ENCODE data around the gene MACROD2. TPM values are rescaled to one million over a fixed set of nuclear protein-coding genes. Genes with fewer than 3 reads are reported as not detected.

The MACROD2 gene
- total and polyA plus RNA-seq, 2 donors (not counting 1 experiment from before 2014, with no cell fraction given), result 5.3 to 6.7 TPM

DNA sequence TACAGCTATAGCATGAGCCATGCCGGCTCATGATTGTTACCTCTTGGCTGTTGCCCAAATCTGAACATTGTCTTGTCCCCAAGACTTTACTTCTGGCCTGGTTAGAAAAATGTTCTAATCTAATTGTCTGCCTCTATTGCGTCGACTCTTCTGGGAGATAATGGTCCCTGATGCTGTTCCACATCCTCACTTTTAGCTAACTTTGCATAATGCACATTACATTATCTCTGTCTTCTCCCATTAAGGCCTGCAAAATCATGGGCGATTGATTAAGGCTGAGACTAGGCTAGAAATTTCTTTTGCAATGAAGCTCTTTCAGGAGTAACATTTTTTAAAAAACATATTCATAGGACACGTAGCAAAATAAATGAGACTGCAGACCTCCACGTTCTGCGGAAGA, 1616.9 kb downstream of the MACROD2 start:
- intact Hi-C loops (cut with micrococcal nuclease), result no loop called here
- H3K27me3 Mint-ChIP-seq, result peaks cover 3% of the 10 kb centered on the region
- Histone ChIP-seq H2AFZ (ENCODE audit: insufficient read depth, low read depth, low read length, poor library complexity, severe bottlenecking) (no peak overlapping the region), H3K4me2 (replicated peaks; ENCODE audit: low read depth, low read length, poor library complexity, severe bottlenecking) (no peak overlapping the region), H4K20me1 (ENCODE audit: control insufficient read depth, insufficient read depth, low read length, poor library complexity, severe bottlenecking) (no peaks in the 10 kb centered on the region), H3K27me3 (replicated peaks in 1 of 4; ENCODE audit: control extremely low read depth in 1 of 4, control insufficient read depth in 3 of 4, insufficient read depth in 4 of 4, low read length in 3 of 4) (no peaks in the 10 kb centered on the region), H3K4me3 (ENCODE audit: control extremely low read depth in 1 of 5, extremely low read depth in 1 of 5, insufficient read depth in 1 of 5, low read depth in 2 of 5, low read length in 4 of 5) (no peak overlapping the region), H3K27ac (ENCODE audit: low read length in 2 of 2) (no peak overlapping the region), H3K36me3 (replicated peaks in 1 of 2; ENCODE audit: control extremely low read depth in 1 of 2, control insufficient read depth in 1 of 2, extremely low read depth in 1 of 2, insufficient read depth in 2 of 2, low read length in 1 of 2) (no peaks in the 10 kb centered on the region), H3K9ac (ENCODE audit: low read length) (no peak overlapping the region), H3K79me2 (ENCODE audit: control insufficient read depth, insufficient read depth, low read length) (no peaks in the 10 kb centered on the region), H3K9me3 (ENCODE audit: control extremely low read depth in 1 of 3, control insufficient read depth in 2 of 3, insufficient read depth in 1 of 3, low read length in 2 of 3) (no peaks in the 10 kb centered on the region), H3K4me1 (ENCODE audit: control insufficient read depth in 2 of 2, insufficient read depth in 2 of 2, low read length in 2 of 2) (no peaks in the 10 kb centered on the region)
- no peaks in the 10 kb centered on the region for H3K4me1 Mint-ChIP-seq
- no peak overlapping the region for H3K4me3 Mint-ChIP-seq
- H3K27ac Mint-ChIP-seq, result no peak overlapping the region
- TF ChIP-seq, protein P1, sequence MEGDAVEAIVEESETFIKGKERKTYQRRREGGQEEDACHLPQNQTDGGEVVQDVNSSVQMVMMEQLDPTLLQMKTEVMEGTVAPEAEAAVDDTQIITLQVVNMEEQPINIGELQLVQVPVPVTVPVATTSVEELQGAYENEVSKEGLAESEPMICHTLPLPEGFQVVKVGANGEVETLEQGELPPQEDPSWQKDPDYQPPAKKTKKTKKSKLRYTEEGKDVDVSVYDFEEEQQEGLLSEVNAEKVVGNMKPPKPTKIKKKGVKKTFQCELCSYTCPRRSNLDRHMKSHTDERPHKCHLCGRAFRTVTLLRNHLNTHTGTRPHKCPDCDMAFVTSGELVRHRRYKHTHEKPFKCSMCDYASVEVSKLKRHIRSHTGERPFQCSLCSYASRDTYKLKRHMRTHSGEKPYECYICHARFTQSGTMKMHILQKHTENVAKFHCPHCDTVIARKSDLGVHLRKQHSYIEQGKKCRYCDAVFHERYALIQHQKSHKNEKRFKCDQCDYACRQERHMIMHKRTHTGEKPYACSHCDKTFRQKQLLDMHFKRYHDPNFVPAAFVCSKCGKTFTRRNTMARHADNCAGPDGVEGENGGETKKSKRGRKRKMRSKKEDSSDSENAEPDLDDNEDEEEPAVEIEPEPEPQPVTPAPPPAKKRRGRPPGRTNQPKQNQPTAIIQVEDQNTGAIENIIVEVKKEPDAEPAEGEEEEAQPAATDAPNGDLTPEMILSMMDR (IDR thresholded peaks at IDR 0.05), result no peak
- TF ChIP-seq EZH2 (IDR thresholded peaks at IDR 0.05; ENCODE audit: borderline replicate concordance, insufficient read depth, low read depth, low read length, poor library complexity, severe bottlenecking), result no peak
- DNase-seq (no peak), ATAC-seq (ENCODE audit: low read depth) (no peak)
- ChIA-PET CTCF (interaction anchor here (0.9 kb wide), 1 partner anchor 10 kb away, joined by 3 read pairs; no protein-coding TSS in a partner anchor), POLR2A (no interaction called here)
- H3K9me3 Mint-ChIP-seq (ENCODE audit: insufficient read depth), result no peaks in the 10 kb centered on the region
- WGBS (ENCODE audit: insufficient coverage), result 100% methylated on average over 4 of the region's 7 CpGs

GRCh38 chr20:15612769-15613168, 1617.5 kb downstream of the MACROD2 start:
- H3K27me3 ChIP-seq (replicated peaks in 1 of 4; ENCODE audit: control extremely low read depth in 1 of 4, control insufficient read depth in 3 of 4, insufficient read depth in 4 of 4, low read length in 3 of 4), result no peaks in the 10 kb centered on the region
- no peak overlapping the region for H2AFZ ChIP-seq (ENCODE audit: insufficient read depth, low read depth, low read length, poor library complexity, severe bottlenecking)
- ATAC-seq (ENCODE audit: low read depth) (no peak), DNase-seq (no peak)
- TF ChIP-seq, protein P1 (IDR thresholded peaks at IDR 0.05), result no peak
- TF ChIP-seq EZH2 (IDR thresholded peaks at IDR 0.05; ENCODE audit: borderline replicate concordance, insufficient read depth, low read depth, low read length, poor library complexity, severe bottlenecking), result no peak
- no peak overlapping the region for H3K27ac Mint-ChIP-seq
- intact Hi-C loops (cut with micrococcal nuclease), result no loop called here
- no CpG with 5 or more reads among the region's 1 CpG for WGBS (ENCODE audit: insufficient coverage)
- H3K4me3 ChIP-seq (ENCODE audit: control extremely low read depth in 1 of 5, extremely low read depth in 1 of 5, insufficient read depth in 1 of 5, low read depth in 2 of 5, low read length in 4 of 5), result no peak overlapping the region
- no peaks in the 10 kb centered on the region for H3K36me3 ChIP-seq (replicated peaks in 1 of 2; ENCODE audit: control extremely low read depth in 1 of 2, control insufficient read depth in 1 of 2, extremely low read depth in 1 of 2, insufficient read depth in 2 of 2, low read length in 1 of 2)
- H3K9me3 ChIP-seq (ENCODE audit: control extremely low read depth in 1 of 3, control insufficient read depth in 2 of 3, insufficient read depth in 1 of 3, low read length in 2 of 3), result no peaks in the 10 kb centered on the region
- H3K27me3 Mint-ChIP-seq, result peaks cover 3% of the 10 kb centered on the region
- H3K27ac ChIP-seq (ENCODE audit: low read length in 2 of 2), result no peak overlapping the region
- no peak overlapping the region for H3K4me3 Mint-ChIP-seq
- H3K9me3 Mint-ChIP-seq (ENCODE audit: insufficient read depth), result no peaks in the 10 kb centered on the region
- no peaks in the 10 kb centered on the region for H4K20me1 ChIP-seq (ENCODE audit: control insufficient read depth, insufficient read depth, low read length, poor library complexity, severe bottlenecking)
- no peaks in the 10 kb centered on the region for H3K4me1 Mint-ChIP-seq
- H3K79me2 ChIP-seq (ENCODE audit: control insufficient read depth, insufficient read depth, low read length), result no peaks in the 10 kb centered on the region
- H3K9ac ChIP-seq (ENCODE audit: low read length), result no peak overlapping the region
- CTCF ChIA-PET, result no interaction called here
- POLR2A ChIA-PET, result no interaction called here
- H3K4me1 ChIP-seq (ENCODE audit: control insufficient read depth in 2 of 2, insufficient read depth in 2 of 2, low read length in 2 of 2), result no peaks in the 10 kb centered on the region
- no peak overlapping the region for H3K4me2 ChIP-seq (replicated peaks; ENCODE audit: low read depth, low read length, poor library complexity, severe bottlenecking)
